Psoas muscle (tissue), 8 donors: ENCODE results near the gene MYDGF. TPM values are rescaled to one million over a fixed set of nuclear protein-coding genes. Genes with fewer than 3 reads are reported as not detected.

ENCODE experiments used
- ATAC-seq, 4 donors: fragments of 200-7000 bp; cut with Tn5 transposase; one replicate each; pipeline ENCODE4 v1.9.1; 2020; ENCODE audit warnings: moderate library complexity in 3 of 4, mild to moderate bottlenecking in 2 of 4
- DNase-seq, 2 donors: peaks; one replicate each; pipeline ENCODE4 v3.0.0-alpha.2; 2020
- H3K27ac ChIP-seq: fragments of 200-600 bp; one replicate; pipeline ENCODE4 v1.8.0; 2022
- H3K27me3 ChIP-seq, 3 donors: fragments of 200-600 bp in 1 of 3; one replicate each; pipeline versions ENCODE4 v1.6.1 to v1.8.0; 2013 to 2022; ENCODE audit warnings: low read length in 2 of 3, mild to moderate bottlenecking in 2 of 3, moderate library complexity in 1 of 3; ENCODE audit not compliant: insufficient read depth in 3 of 3
- H3K36me3 ChIP-seq, 2 donors: fragments of 200-600 bp in 1 of 2; one replicate each; pipeline versions ENCODE4 v1.6.1 to v1.8.0; 2013 to 2022; ENCODE audit warnings: low read depth in 1 of 2, mild to moderate bottlenecking in 1 of 2, moderate library complexity in 1 of 2; ENCODE audit not compliant: insufficient read depth in 1 of 2
- H3K4me1 ChIP-seq: fragments of 200-600 bp; one replicate; pipeline ENCODE4 v1.8.0; 2022
- H3K4me3 ChIP-seq: fragments of 200-600 bp; one replicate; pipeline ENCODE4 v1.8.0; 2022; ENCODE audit warnings: mild to moderate bottlenecking
- H3K9me3 ChIP-seq: fragments of 200-600 bp; one replicate; pipeline ENCODE4 v1.8.0; 2022
- WGBS, 3 donors: extraction: QIAGEN DNeasy Blood & Tissue Kit; methylation state at CpG; one replicate each; pipeline versions ENCODE4 v1.1.6 to v1.1.7; 2013; 5-methylcytosine and 5-hydroxymethylcytosine counted together
- intact Hi-C, 2 donors: fragments of 100-400 bp; cut with DNase I; formaldehyde crosslinking; loops; one replicate each; pipeline versions ENCODE4 v1.11.0 to v1.14.2; 2022
- polyA plus RNA-seq, 3 donors: library from polyadenylated mRNA; stranded (reverse); fragments of 200-250 nt; gene quantifications; one replicate each; pipeline ENCODE4 v1.2.3, GENCODE V29; 2013
- total RNA-seq, 4 donors: library from RNA; stranded (reverse); fragmentation: NEBNext Ultra II Directional in 2 of 4; extraction: Animal tissue kit (Norgen Biotek cat#: 25700) in 2 of 4; gene quantifications; one replicate each; pipeline versions ENCODE4 v1.2.1 to v1.2.4, GENCODE V29; 2021 to 2023
- TF ChIP-seq, protein P1 (sequence below): fragments of 200-600 bp; IDR thresholded peaks from one replicate; pipeline ENCODE4 v1.8.0; 2022; ENCODE audit warnings: antibody characterized with exemption
- donor health status: healthy with polysubstance abuse.
- donor health status: DM: no; HTN: no; CAD: no; lungs with moderate emphysema.
- donor health status: Bipolar disorder and iron deficiency.
- donor health status: healthy.
- donor health status: DM: yes; HTN: yes; CAD: no.
- donor health status: DM: no; HTN: no; CAD: no.
- donor health status: DM: no; HTN: no; CAD: no.
- donor health status: DM: yes; HTN: yes; CAD: no.

Gene MYDGF
- total and polyA plus RNA-seq, 7 donors, result 11.4 to 164 (median 23.9) TPM

DNA sequence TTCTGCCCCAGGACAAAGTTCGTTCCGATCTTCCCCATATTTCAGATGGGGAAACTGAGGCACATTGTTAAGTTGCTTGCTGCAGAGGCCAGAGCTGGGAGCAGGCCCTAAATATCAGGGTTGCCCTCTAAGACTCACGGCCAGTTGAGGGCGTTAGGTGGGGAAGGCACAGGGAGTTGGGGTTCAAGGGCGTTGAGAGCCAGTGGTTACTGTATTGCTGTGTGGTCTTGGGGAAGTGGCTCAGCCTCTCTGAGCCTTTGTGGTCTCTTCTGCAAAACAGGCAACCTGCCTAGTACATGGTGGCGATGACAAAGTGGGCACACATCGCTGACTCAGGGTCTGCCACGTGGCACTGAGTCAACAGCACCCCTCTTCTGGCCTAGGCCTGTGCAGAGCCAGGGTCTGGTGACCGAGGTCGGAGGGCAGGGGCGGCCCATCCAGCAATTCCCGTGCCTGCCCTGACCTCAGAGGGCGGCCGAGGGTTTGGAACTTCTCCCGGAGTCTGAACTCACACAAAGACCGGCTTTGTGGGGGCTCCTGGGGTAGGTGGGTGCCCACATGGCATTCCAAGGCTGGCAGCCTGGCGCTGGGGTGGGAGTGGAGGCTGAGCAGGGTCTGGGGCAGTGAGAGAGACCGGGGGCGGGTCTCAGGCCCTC lies 20.6 kb downstream of the MYDGF start:
- 70 to 80% (median 80%) methylated on average over 18 to 19 of the region's 19 CpGs for WGBS, 3 donors
- Histone ChIP-seq H3K4me3 (no peak overlapping the region), H3K4me1 (peaks cover 10% of the 10 kb centered on the region), H3K27me3 (no peaks in the 10 kb centered on the region), H3K9me3 (no peaks in the 10 kb centered on the region), H3K36me3 (peaks cover 0 to 12% of the 10 kb centered on the region in 2 donors), H3K27ac (no peak overlapping the region)
- TF ChIP-seq, protein P1, sequence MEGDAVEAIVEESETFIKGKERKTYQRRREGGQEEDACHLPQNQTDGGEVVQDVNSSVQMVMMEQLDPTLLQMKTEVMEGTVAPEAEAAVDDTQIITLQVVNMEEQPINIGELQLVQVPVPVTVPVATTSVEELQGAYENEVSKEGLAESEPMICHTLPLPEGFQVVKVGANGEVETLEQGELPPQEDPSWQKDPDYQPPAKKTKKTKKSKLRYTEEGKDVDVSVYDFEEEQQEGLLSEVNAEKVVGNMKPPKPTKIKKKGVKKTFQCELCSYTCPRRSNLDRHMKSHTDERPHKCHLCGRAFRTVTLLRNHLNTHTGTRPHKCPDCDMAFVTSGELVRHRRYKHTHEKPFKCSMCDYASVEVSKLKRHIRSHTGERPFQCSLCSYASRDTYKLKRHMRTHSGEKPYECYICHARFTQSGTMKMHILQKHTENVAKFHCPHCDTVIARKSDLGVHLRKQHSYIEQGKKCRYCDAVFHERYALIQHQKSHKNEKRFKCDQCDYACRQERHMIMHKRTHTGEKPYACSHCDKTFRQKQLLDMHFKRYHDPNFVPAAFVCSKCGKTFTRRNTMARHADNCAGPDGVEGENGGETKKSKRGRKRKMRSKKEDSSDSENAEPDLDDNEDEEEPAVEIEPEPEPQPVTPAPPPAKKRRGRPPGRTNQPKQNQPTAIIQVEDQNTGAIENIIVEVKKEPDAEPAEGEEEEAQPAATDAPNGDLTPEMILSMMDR, result no peak
- intact Hi-C loops, result no loop called here
- no peak for ATAC-seq
- DNase-seq, result no peak

DNA sequence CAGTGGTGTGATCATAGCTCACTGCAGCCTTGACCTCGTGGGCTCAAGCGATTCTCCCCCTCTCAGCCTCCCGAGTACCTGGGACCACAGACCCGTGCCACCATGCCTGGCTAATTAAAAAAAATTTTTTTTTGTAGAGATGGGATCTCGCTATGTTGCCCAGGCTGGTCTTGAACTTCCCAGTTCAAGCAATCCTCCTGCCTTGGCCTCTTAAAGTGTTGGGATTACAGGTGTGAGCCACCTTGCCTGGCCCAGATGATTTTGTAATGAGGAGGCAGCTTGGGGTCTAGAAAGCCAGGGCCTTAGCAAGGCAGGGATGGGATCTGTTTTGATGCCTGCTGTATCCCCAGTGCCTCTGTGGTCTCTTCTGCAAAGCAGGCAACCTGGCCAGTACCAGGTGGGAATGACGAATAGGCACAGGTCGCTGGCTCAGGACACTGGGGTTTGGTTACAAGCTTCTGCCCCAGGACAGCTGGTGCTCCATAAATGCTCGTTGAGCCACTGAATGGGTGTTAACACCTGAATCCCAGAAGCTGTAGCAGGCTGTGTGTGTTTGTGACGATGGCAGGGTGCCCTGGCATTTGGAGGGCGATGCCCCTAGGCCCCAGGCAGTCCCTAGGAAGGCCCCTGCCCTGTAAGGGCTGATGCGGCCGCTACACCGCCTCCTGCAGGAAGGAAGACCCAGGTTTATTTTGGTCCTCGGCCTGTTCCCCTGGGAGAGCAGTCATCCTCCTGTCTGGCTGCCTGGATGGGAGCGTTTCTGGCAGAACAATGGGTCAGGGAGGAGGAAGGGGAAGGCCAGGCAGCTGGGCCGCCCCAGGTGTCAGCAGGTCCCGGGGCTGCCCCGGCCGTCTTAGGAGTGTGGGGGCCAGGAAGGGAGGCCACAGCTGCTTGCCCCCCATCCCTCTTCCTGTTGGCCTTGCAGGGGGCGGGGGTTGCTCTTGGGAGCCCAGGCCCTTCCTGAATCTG lies 22.2 kb downstream of the MYDGF start:
- ATAC-seq (peak; percentile 47 to 71 (median 65)), DNase-seq (peak; percentile 56 to 82)
- Histone ChIP-seq H3K27ac (peak overlapping the region; percentile 46), H3K9me3 (no peaks in the 10 kb centered on the region), H3K4me1 (peaks cover 8% of the 10 kb centered on the region), H3K27me3 (no peaks in the 10 kb centered on the region), H3K4me3 (peak overlapping the region; percentile 15), H3K36me3 (peaks cover 0 to 12% of the 10 kb centered on the region in 2 donors)
- TF ChIP-seq, protein P1, result no peak
- WGBS, 3 donors, result 50 to 61% (median 56%) methylated on average over 20 of the region's 20 CpGs
- intact Hi-C loops, result no loop called here

DNA sequence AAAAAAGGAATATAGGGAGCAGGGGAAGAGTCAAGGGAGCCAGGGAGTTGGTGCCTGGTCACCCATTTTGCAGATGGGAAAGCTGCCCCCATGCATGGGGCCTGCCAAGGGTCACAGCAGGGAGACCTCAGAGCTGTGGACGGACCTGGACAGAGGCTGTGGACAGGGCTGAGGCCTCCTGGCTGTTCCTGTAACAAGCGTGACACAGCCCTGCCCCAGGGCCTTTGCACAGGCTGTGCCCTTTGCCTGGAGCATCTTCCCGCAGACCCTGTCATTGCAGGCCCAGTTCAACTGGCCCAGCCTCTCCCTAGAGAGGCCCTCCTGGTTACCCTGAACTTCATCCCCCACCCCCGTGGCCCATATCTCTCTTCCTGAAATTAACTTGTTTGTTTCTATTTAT lies 24.4 kb downstream of the MYDGF start:
- H3K9me3 ChIP-seq, result no peaks in the 10 kb centered on the region
- 72 to 90% (median 87%) methylated on average over 4 of the region's 4 CpGs for WGBS, 3 donors
- no peak overlapping the region for H3K4me3 ChIP-seq
- no peaks in the 10 kb centered on the region for H3K36me3 ChIP-seq
- TF ChIP-seq, protein P1, result no peak
- intact Hi-C loops, result no loop called here
- no peak for ATAC-seq
- H3K4me1 ChIP-seq, result peaks cover 11% of the 10 kb centered on the region
- no peaks in the 10 kb centered on the region for H3K27me3 ChIP-seq
- H3K27ac ChIP-seq, result no peak overlapping the region
- DNase-seq, result no peak

DNA sequence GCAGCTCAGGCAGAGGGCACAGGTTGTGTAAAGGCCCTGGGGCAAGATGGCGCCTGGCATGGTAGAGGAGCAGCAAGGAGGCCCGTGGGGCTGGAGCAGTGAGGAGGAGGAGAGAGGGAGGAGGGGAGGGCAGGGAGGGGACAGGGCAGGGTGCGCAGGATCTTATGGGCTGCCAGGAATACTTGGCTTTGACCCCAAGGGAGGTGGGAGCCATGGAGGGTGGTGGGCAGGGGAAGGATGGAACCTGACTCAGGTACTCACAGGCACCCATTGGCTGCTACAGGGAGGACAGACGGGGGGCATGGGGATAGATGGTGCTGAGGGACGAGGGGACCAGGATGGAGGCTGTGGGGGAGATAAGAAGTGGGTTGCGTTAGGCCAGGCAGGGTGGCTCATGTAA lies 27.5 kb downstream of the MYDGF start:
- H3K27ac ChIP-seq, result no peak overlapping the region
- WGBS, 3 donors, result 67 to 80% (median 79%) methylated on average over 6 of the region's 6 CpGs
- H3K9me3 ChIP-seq, result no peaks in the 10 kb centered on the region
- no peaks in the 10 kb centered on the region for H3K36me3 ChIP-seq
- no peak for DNase-seq
- ATAC-seq, result no peak
- H3K27me3 ChIP-seq, result no peaks in the 10 kb centered on the region
- peaks cover 4% of the 10 kb centered on the region for H3K4me1 ChIP-seq
- no peak overlapping the region for H3K4me3 ChIP-seq
- intact Hi-C loops, result no loop called here
- TF ChIP-seq, protein P1, result no peak
